Measurements from ENCODE around the gene IL3RA.
"Not testable (repeated sequence)": the region's sequence is repeated elsewhere in the genome, so short reads cannot be mapped to it uniquely, and the experiment has no call there.

Gene IL3RA

DNA sequence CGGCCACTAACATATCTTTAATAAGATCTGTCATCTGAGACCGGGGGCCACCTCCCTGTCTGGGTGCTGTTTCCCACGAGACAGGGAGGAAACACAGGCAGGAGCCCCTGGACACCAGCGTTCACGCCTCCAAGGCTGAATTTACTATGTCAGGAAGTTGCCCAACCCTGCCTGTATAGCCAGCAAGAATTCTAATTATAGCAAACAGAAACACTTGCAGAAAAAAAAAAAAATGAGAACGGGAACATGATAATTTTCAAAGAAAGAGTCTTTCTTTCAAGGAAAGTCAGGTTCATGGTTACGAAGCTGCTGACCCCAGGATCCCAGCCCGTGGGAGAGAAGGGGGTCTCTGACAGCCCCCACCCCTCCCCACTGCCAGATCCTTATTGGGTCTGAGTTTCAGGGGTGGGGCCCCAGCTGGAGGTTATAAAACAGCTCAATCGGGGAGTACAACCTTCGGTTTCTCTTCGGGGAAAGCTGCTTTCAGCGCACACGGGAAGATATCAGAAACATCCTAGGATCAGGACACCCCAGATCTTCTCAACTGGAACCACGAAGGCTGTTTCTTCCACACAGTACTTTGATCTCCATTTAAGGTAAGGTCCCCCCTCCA is at the start of gene IL3RA:
Gene IL3RA, plus strand, starts transcription at position 455 of the 613 bp plus-strand sequence. CDS start 4,981 bp downstream, outside the sequence.
- peak within 1 kb of the TSS; percentile 51 for H3K4me3 ChIP-seq (ENCODE audit: low read depth, low read length)
- TF ChIP-seq, protein P1, sequence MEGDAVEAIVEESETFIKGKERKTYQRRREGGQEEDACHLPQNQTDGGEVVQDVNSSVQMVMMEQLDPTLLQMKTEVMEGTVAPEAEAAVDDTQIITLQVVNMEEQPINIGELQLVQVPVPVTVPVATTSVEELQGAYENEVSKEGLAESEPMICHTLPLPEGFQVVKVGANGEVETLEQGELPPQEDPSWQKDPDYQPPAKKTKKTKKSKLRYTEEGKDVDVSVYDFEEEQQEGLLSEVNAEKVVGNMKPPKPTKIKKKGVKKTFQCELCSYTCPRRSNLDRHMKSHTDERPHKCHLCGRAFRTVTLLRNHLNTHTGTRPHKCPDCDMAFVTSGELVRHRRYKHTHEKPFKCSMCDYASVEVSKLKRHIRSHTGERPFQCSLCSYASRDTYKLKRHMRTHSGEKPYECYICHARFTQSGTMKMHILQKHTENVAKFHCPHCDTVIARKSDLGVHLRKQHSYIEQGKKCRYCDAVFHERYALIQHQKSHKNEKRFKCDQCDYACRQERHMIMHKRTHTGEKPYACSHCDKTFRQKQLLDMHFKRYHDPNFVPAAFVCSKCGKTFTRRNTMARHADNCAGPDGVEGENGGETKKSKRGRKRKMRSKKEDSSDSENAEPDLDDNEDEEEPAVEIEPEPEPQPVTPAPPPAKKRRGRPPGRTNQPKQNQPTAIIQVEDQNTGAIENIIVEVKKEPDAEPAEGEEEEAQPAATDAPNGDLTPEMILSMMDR (IDR thresholded peaks at IDR 0.05; ENCODE audit: borderline replicate concordance, insufficient read depth, low read depth, low read length) = no peak

DNA sequence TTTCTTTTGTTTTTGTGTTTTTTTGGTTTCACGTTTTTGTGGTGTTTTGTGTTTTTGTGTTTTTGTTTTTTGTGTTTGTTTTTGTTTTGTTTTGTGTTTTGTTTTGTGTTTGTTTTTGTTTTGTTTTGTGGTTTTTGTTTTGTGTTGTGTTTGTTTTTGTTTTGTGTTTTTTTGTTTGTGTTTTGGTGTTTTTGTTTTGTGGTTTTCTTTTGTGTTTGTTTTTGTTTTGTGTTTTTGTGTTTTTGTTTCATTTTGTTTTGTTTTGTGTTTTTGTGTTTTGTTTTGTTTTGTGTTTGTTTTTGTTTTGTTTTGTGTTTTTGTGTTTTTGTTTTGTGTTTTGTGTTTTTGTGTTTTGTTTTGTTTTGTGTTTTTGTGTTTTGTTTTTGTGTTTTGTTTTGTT is 47.0 kb upstream of the IL3RA start:
- H3K4me3 ChIP-seq (ENCODE audit: low read depth, low read length) = no peak overlapping the region
- TF ChIP-seq, protein P1 (IDR thresholded peaks at IDR 0.05; ENCODE audit: borderline replicate concordance, insufficient read depth, low read depth, low read length) = no peak

DNA sequence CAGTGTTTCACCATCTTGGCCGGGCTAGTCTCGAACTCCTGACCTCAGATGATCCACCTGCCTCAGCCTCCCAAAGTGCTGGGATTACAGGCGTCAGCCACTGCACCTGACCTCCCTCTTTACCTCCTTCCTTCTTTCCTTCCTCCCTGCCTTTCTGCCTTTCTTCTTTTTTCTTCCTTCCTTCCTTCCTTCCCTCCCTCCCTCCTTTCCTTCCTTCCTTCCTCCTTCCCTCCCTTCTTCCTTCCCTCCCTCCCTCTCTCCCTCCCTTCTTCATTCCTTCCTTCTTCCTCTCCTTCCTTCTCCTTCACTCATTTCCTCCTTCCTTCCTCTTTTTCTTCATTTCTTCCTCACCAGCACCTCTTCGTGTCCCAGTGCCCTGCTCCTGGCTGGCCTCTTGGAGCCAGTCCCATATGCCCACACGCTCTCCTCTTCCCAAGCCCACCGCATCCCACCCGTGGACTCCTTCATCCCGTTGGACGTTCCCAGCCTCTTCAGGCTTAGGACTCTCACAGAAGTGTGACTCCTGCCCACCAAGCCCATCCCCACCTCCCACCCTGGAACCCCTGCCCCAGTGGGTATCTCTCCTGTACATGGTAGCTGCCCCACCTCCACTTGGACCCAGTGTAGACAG is 45.4 kb upstream of the IL3RA start:
- TF ChIP-seq, protein P1 (IDR thresholded peaks at IDR 0.05; ENCODE audit: borderline replicate concordance, insufficient read depth, low read depth, low read length) = no peak
- no peak overlapping the region for H3K4me3 ChIP-seq (ENCODE audit: low read depth, low read length)

DNA sequence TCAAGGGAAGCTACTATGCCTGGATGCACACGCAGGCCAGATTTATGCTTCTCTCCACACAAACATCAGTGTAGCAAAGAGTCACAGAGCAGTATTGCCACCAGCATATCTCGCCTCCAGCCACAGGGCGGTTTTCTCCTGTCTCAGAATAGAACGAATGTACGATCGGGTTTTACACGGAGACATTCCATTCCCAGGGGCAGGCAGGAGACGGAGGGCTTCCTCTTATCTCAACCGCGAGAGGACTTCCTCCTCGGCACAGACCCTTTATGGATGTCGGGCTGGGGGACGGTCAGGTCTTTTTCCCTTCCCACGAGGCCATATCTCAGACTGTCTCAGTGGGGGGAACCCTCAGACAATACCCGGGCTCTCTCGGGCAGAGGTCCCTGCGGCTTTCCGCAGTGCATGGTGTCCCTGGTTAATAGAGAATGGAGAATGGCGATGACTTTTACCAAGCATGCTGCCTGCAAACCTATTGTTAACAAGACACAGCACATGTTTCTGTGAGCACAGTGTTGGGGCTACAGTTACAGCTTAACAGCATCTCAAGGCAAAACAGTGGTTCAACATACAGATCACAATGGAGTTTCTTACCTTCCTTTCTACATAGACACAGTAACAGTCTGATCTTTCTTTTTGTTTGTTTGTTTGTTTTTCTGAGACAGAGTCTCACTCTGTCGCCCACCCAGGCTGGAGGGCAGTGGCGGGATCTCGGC is 43.9 kb upstream of the IL3RA start:
- TF ChIP-seq, protein P1 (IDR thresholded peaks at IDR 0.05; ENCODE audit: borderline replicate concordance, insufficient read depth, low read depth, low read length) = no peak

DNA sequence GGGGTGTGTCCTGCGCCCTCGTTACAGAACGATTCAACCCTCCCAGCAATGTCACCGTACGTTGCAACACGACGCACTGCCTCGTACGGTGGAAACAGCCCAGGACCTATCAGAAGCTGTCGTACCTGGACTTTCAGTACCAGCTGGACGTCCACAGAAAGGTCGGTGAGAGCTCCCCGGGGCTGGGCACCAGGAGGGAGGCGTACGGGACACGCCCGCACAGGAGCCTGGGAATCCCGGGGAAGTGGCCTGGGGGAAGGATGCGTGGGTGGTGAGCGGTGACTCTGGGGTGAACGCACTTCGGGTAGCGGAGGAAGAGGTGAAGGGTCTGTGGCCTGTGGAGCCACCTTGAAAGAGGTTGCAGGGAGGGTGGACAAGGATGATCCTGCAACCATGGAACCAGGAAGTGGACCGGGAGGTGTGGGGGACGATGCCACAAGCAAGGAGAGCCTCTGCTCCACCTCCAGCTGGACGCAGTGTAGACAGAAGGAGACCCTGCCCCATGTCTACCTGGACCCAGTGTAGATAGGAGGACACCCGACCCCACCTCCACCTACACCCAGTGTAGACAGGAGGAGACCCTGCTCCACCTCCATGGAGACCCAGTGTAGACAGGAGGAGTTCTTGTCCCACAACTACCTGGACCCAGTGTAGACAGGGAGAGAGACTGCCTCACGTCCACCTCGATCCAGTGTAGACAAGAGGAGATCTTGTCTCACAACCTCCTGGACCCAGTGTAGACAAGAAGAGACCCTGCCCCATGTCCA is 42.1 kb upstream of the IL3RA start:
- TF ChIP-seq, protein P1 (IDR thresholded peaks at IDR 0.05; ENCODE audit: borderline replicate concordance, insufficient read depth, low read depth, low read length) = no peak

More for the DNA sequence above, 43.9 kb upstream of the IL3RA start:
- H3K4me3 ChIP-seq (ENCODE audit: low read depth, low read length) = no peak overlapping the region

DNA sequence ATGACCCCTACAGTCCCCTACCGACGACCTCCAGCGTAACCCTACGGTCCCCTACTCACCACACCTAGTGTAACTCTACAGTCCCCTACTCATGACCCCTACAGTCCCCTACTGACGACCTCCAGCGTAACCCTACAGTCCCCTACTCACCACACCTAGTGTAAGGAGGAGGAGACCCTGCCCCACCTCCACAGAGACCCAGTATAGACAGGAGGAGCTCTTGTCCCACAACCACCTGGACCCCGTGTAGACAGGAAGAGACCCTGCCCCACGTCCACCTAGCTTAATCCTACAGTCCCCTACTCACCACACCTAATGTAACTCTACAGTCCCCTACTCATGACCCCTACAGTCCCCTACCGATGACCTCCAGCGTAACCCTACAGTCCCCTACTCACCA is 41.0 kb upstream of the IL3RA start:
- no peak overlapping the region for H3K4me3 ChIP-seq (ENCODE audit: low read depth, low read length)
- TF ChIP-seq, protein P1 (IDR thresholded peaks at IDR 0.05; ENCODE audit: borderline replicate concordance, insufficient read depth, low read depth, low read length) = no peak

More for the DNA sequence above, 42.1 kb upstream of the IL3RA start:
- no peak overlapping the region for H3K4me3 ChIP-seq (ENCODE audit: low read depth, low read length)

DNA sequence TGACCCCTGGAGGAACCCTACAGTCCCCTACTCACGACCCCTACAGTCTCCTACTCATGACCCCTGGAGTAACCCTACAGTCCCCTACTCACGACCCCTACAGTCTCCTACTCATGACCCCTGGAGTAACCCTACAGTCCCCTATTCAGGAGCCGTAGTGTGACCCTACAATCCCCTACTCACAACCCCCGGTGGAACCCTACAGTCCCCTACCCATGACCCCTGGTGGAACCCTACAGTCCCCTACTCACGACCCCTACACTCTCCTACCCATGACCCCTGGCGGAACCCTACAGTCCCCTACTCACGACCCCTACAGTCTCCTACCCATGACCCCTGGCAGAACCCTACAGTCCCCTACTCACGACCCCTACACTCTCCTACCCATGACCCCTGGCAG is 39.0 kb upstream of the IL3RA start:
- not testable (repeated sequence) for H3K4me3 ChIP-seq (ENCODE audit: low read depth, low read length)

Data from GM12875 (cell line).